GM10266 (cell line): ENCODE measurements around the gene MIF4GD.

Source experiments
- DNase-seq: peaks from one replicate; pipeline ENCODE4 v3.0.0; 2012; ENCODE audit errors: extremely low spot score
- CTCF ChIP-seq: IDR thresholded peaks from 2 replicates; pipeline ENCODE4 v1.5.1; 2012; ENCODE audit warnings: mild to moderate bottlenecking, low read depth; ENCODE audit not compliant: control insufficient read depth, insufficient read depth; ENCODE audit errors: missing control alignments

Gene MIF4GD

GRCh38 chr17:75270218-75270965 is 639 bp downstream of the MIF4GD start:
- peak; percentile 35 for TF ChIP-seq CTCF
- peak; percentile 87 for DNase-seq

GRCh38 chr17:75269844-75270217 is 1.2 kb downstream of the MIF4GD start:
- TF ChIP-seq CTCF, result no peak
- no peak for DNase-seq

GRCh38 chr17:75267411-75268232 is 3.4 kb downstream of the MIF4GD start:
- DNase-seq, result no peak
- TF ChIP-seq CTCF, result no peak

GRCh38 chr17:75267153-75267410 is 3.9 kb downstream of the MIF4GD start:
- no peak for TF ChIP-seq CTCF
- no peak for DNase-seq

- TF ChIP-seq CTCF, result no peak
- no peak for DNase-seq
Measured at GRCh38 chr17:75266316-75267152, 4.5 kb downstream of the MIF4GD start.

GRCh38 chr17:75265614-75266315 is 5.3 kb downstream of the MIF4GD start:
- TF ChIP-seq CTCF, result no peak
- no peak for DNase-seq
